Smooth muscle cell (in vitro differentiated cells): ENCODE data around the gene ZNF729. TPM values are rescaled to one million over a fixed set of nuclear protein-coding genes. Genes with fewer than 3 reads are reported as not detected.

Source experiments
- DNase-seq: peaks from one replicate; lab custom pipeline; 2025; ENCODE audit not compliant: unreplicated experiment; lab: John Stamatoyannopoulos, UW
- H2AFZ ChIP-seq: fragments of 200-600 bp; sonication (generic); 2 replicates; pipeline ENCODE4 v1.6.0; 2016; ENCODE audit warnings: antibody characterized with exemption, low read depth, mild to moderate bottlenecking
- H3F3A ChIP-seq: fragments of 200-600 bp; sonication (generic); 2 replicates; pipeline ENCODE4 v1.6.0; 2017; ENCODE audit warnings: antibody characterized with exemption, low read depth
- H3K27ac ChIP-seq: fragments of 200-600 bp; sonication (generic); 2 replicates; pipeline ENCODE4 v1.5.1; 2016; ENCODE audit warnings: low read depth, mild to moderate bottlenecking
- H3K27me3 ChIP-seq: fragments of 200-600 bp; sonication (generic); 2 replicates; pipeline ENCODE4 v1.6.1; 2016; ENCODE audit warnings: low read depth, mild to moderate bottlenecking
- H3K36me3 ChIP-seq: fragments of 200-600 bp; sonication (generic); 2 replicates; pipeline ENCODE4 v1.5.1; 2016; ENCODE audit warnings: low read depth
- H3K4me1 ChIP-seq: fragments of 200-600 bp; sonication (generic); 2 replicates; pipeline ENCODE4 v1.5.1; 2016; ENCODE audit warnings: low read depth
- H3K4me2 ChIP-seq: fragments of 200-600 bp; sonication (generic); 2 replicates; pipeline ENCODE4 v1.6.0; 2016; ENCODE audit warnings: mild to moderate bottlenecking
- H3K4me3 ChIP-seq: fragments of 200-600 bp; sonication (generic); 2 replicates; pipeline ENCODE4 v1.5.1; 2016; ENCODE audit warnings: mild to moderate bottlenecking
- H3K79me2 ChIP-seq: fragments of 200-600 bp; sonication (generic); 2 replicates; pipeline ENCODE4 v1.6.0; 2016; ENCODE audit warnings: low read depth, mild to moderate bottlenecking
- H3K9ac ChIP-seq: fragments of 200-600 bp; sonication (generic); 2 replicates; pipeline ENCODE4 v1.6.0; 2016; ENCODE audit warnings: low read depth
- H3K9me3 ChIP-seq: fragments of 200-600 bp; sonication (generic); replicated peaks from 2 replicates; pipeline ENCODE4 v1.5.1; 2016; ENCODE audit warnings: low read depth
- H4K20me1 ChIP-seq: fragments of 200-600 bp; sonication (generic); 2 replicates; pipeline ENCODE4 v1.6.0; 2016; ENCODE audit warnings: low read depth
- CTCF ChIP-seq: fragments of 200-600 bp; sonication (generic); IDR thresholded peaks from 2 replicates; pipeline ENCODE4 v1.5.1; 2017; ENCODE audit warnings: borderline replicate concordance, mild to moderate bottlenecking, antibody characterized with exemption; ENCODE audit not compliant: insufficient read depth, poor library complexity, severe bottlenecking
- WGBS: methylation state at CpG from one replicate; pipeline ENCODE4 v1.1.7; 2016; ENCODE audit warnings: low lambda C conversion rate; 5-methylcytosine and 5-hydroxymethylcytosine counted together
- polyA plus RNA-seq: library from polyadenylated mRNA; unstranded; fragments of >200 nt; fragmentation: Nextera tagmentation; extraction: Ambion mirVana; gene quantifications from 2 replicates; pipeline ENCODE4 v1.2.1, GENCODE V29; 2016
- total RNA-seq: library from RNA; depleted of rRNA; stranded (reverse); fragments of >200 nt; gene quantifications from 2 replicates; pipeline ENCODE4 v1.2.3, GENCODE V29; 2014

The ZNF729 gene
- total and polyA plus RNA-seq, 2 experiments from 2014 or later = not detected

GRCh38 chr19:22326219-22326618 lies 40.0 kb downstream of the ZNF729 start:
- no peaks in the 10 kb centered on the region for H3K27me3 ChIP-seq
- H3K79me2 ChIP-seq = no peaks in the 10 kb centered on the region
- H4K20me1 ChIP-seq = no peaks in the 10 kb centered on the region
- H3K4me3 ChIP-seq = no peak overlapping the region
- H3F3A ChIP-seq = no peaks in the 10 kb centered on the region
- no peaks in the 10 kb centered on the region for H3K4me1 ChIP-seq
- peaks cover 2% of the 10 kb centered on the region for H3K9me3 ChIP-seq
- no peak overlapping the region for H3K9ac ChIP-seq
- no peak overlapping the region for H3K27ac ChIP-seq
- H3K36me3 ChIP-seq = no peaks in the 10 kb centered on the region
- TF ChIP-seq CTCF = no peak
- no peak overlapping the region for H2AFZ ChIP-seq
- no peak overlapping the region for H3K4me2 ChIP-seq
- DNase-seq = no peak
- WGBS = 63% methylated on average over 4 of the region's 4 CpGs

- 40% methylated on average over 3 of the region's 3 CpGs for WGBS
- no peak overlapping the region for H3K27ac ChIP-seq
- H3K9ac ChIP-seq = no peak overlapping the region
- H3K79me2 ChIP-seq = no peaks in the 10 kb centered on the region
- no peak overlapping the region for H2AFZ ChIP-seq
- H4K20me1 ChIP-seq = no peaks in the 10 kb centered on the region
- no peaks in the 10 kb centered on the region for H3K36me3 ChIP-seq
- no peak overlapping the region for H3K4me2 ChIP-seq
- no peaks in the 10 kb centered on the region for H3K4me1 ChIP-seq
- peaks cover 2% of the 10 kb centered on the region for H3K9me3 ChIP-seq
- no peak overlapping the region for H3K4me3 ChIP-seq
- TF ChIP-seq CTCF = no peak
- DNase-seq = no peak
- no peaks in the 10 kb centered on the region for H3F3A ChIP-seq
- H3K27me3 ChIP-seq = no peaks in the 10 kb centered on the region
Observed at GRCh38 chr19:22327321-22327720, 41.1 kb downstream of the ZNF729 start.

GRCh38 chr19:22331521-22331920 lies 45.3 kb downstream of the ZNF729 start:
- Histone ChIP-seq H3K9ac (no peak overlapping the region), H3K4me2 (no peak overlapping the region), H3K4me3 (no peak overlapping the region), H3K36me3 (no peaks in the 10 kb centered on the region), H3K27ac (no peak overlapping the region), H3K9me3 (no peaks in the 10 kb centered on the region), H3F3A (no peaks in the 10 kb centered on the region), H3K79me2 (no peaks in the 10 kb centered on the region), H3K4me1 (no peaks in the 10 kb centered on the region), H3K27me3 (no peaks in the 10 kb centered on the region), H4K20me1 (no peaks in the 10 kb centered on the region), H2AFZ (no peak overlapping the region)
- no peak for TF ChIP-seq CTCF
- WGBS = 73% methylated on average over 3 of the region's 3 CpGs
- DNase-seq = no peak

- Histone ChIP-seq H3K9ac (no peak overlapping the region), H3K79me2 (no peaks in the 10 kb centered on the region), H3K4me2 (no peak overlapping the region), H3K27ac (no peak overlapping the region), H2AFZ (no peak overlapping the region), H3K27me3 (no peaks in the 10 kb centered on the region), H3K9me3 (no peaks in the 10 kb centered on the region), H3K4me1 (no peaks in the 10 kb centered on the region), H3K36me3 (no peaks in the 10 kb centered on the region), H3K4me3 (no peak overlapping the region), H4K20me1 (no peaks in the 10 kb centered on the region), H3F3A (no peaks in the 10 kb centered on the region)
- no peak for TF ChIP-seq CTCF
- no peak for DNase-seq
Observed at GRCh38 chr19:22332924-22333323, 46.7 kb downstream of the ZNF729 start.
